Astrocyte (in vitro differentiated cells and primary cell): ENCODE measurements around the gene HEXB. TPM values are rescaled to one million over a fixed set of nuclear protein-coding genes. Genes with fewer than 3 reads are reported as not detected.
A peak's percentile ranks its signal among the peaks of the same experiment; 100 is the strongest.

Experiments used
- DNase-seq: peaks from one replicate; pipeline ENCODE4 v3.0.0-alpha.2; 2010; ENCODE audit warnings: low read depth
- FAIRE-seq: peaks from 2 replicates; lab custom pipeline; 2011; peaks lifted over from hg19 to GRCh38; lab: Jason Lieb, UNC
- H2AFZ ChIP-seq: 2 replicates; pipeline ENCODE4 v1.6.0; 2012; ENCODE audit warnings: low read depth, low read length, inconsistent platforms
- H3K27ac ChIP-seq: 2 replicates; pipeline ENCODE4 v1.5.1; 2011; ENCODE audit warnings: low read depth, low read length, inconsistent platforms
- H3K27me3 ChIP-seq: 2 replicates; pipeline ENCODE4 v1.6.0; 2011; ENCODE audit warnings: low read length, inconsistent platforms; ENCODE audit not compliant: insufficient read depth
- H3K36me3 ChIP-seq: 2 replicates; pipeline ENCODE4 v1.5.1; 2011; ENCODE audit warnings: low read length, inconsistent platforms; ENCODE audit not compliant: insufficient read depth
- H3K4me1 ChIP-seq: 2 replicates; pipeline ENCODE4 v1.5.1; 2011; ENCODE audit warnings: low read length, inconsistent platforms; ENCODE audit not compliant: insufficient read depth
- H3K4me2 ChIP-seq: 2 replicates; pipeline ENCODE4 v1.6.0; 2012; ENCODE audit warnings: low read length, inconsistent platforms
- H3K4me3 ChIP-seq: 2 replicates; pipeline ENCODE4 v1.5.1; 2011; ENCODE audit warnings: low read depth, mild to moderate bottlenecking, low read length, inconsistent platforms; ENCODE audit not compliant: insufficient read depth
- H3K79me2 ChIP-seq: 2 replicates; pipeline ENCODE4 v1.6.0; 2012; ENCODE audit warnings: mild to moderate bottlenecking, low read length, inconsistent platforms; ENCODE audit not compliant: insufficient read depth
- H3K9ac ChIP-seq: 2 replicates; pipeline ENCODE4 v1.6.0; 2012; ENCODE audit warnings: mild to moderate bottlenecking, low read length, inconsistent platforms
- H3K9me3 ChIP-seq: 2 replicates; pipeline ENCODE4 v1.5.1; 2012; ENCODE audit warnings: low read depth, mild to moderate bottlenecking, low read length, inconsistent platforms; ENCODE audit not compliant: insufficient read depth
- H4K20me1 ChIP-seq: 2 replicates; pipeline ENCODE4 v1.6.0; 2012; ENCODE audit warnings: low read length, inconsistent platforms; ENCODE audit not compliant: insufficient read depth
- H3K27ac Mint-ChIP-seq: one replicate; pipeline ENCODE4 v1.8.0; 2021; ENCODE audit warnings: mild to moderate bottlenecking, mixed read lengths; ENCODE audit not compliant: unreplicated experiment
- H3K27me3 Mint-ChIP-seq: one replicate; pipeline ENCODE4 v1.8.0; 2021; ENCODE audit warnings: low read depth, mixed read lengths; ENCODE audit not compliant: unreplicated experiment
- H3K36me3 Mint-ChIP-seq: one replicate; pipeline ENCODE4 v1.8.0; 2021; ENCODE audit warnings: low read depth, mixed read lengths; ENCODE audit not compliant: unreplicated experiment
- H3K4me1 Mint-ChIP-seq: one replicate; pipeline ENCODE4 v1.8.0; 2021; ENCODE audit warnings: low read depth, mixed read lengths; ENCODE audit not compliant: unreplicated experiment
- H3K4me3 Mint-ChIP-seq: one replicate; pipeline ENCODE4 v1.8.0; 2021; ENCODE audit warnings: mild to moderate bottlenecking, moderate library complexity, mixed read lengths; ENCODE audit not compliant: unreplicated experiment
- H3K9me3 Mint-ChIP-seq: one replicate; pipeline ENCODE4 v1.8.0; 2021; ENCODE audit warnings: mild to moderate bottlenecking, mixed read lengths; ENCODE audit not compliant: unreplicated experiment
- EZH2 ChIP-seq: IDR thresholded peaks from 2 replicates; pipeline ENCODE4 v1.6.1; 2012; ENCODE audit warnings: mild to moderate bottlenecking, low read length, inconsistent platforms; ENCODE audit not compliant: insufficient read depth
- total RNA-seq: library from RNA; stranded (reverse); gene quantifications from 2 replicates; pipeline ENCODE4 v1.2.1, GENCODE V29; 2021
- TF ChIP-seq, protein P1 (sequence below): IDR thresholded peaks from 2 replicates; pipeline ENCODE4 v1.5.1; 2011; ENCODE audit warnings: low read depth, mild to moderate bottlenecking, inconsistent platforms, low read length, moderate library complexity; ENCODE audit not compliant: insufficient read depth

The HEXB gene
- total RNA-seq, 1 donor from 2014 or later = 96.3 TPM

DNA sequence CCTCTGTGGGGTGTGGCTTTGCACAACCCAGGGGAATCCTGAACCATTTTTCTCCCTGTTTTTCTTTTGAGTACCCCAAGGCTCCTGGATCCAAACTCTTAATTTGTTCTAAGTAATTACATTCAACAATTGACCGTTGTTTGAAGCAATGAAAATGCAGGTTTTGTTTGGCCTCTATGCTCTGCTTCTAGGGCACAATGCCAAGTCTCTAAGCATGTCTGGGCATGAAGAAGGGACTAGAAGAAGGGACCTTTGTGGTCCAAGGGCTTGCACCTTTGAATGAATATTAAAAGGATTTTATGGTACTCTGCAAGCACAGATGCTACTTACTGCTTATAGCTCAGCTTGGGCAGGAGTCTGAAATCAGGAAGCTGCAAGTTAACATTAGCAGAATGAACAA, 37.9 kb upstream of the HEXB start:
- FAIRE-seq (no peak), DNase-seq (no peak)
- no peaks in the 10 kb centered on the region for H3K27me3 ChIP-seq
- no peak for TF ChIP-seq EZH2
- TF ChIP-seq, protein P1, sequence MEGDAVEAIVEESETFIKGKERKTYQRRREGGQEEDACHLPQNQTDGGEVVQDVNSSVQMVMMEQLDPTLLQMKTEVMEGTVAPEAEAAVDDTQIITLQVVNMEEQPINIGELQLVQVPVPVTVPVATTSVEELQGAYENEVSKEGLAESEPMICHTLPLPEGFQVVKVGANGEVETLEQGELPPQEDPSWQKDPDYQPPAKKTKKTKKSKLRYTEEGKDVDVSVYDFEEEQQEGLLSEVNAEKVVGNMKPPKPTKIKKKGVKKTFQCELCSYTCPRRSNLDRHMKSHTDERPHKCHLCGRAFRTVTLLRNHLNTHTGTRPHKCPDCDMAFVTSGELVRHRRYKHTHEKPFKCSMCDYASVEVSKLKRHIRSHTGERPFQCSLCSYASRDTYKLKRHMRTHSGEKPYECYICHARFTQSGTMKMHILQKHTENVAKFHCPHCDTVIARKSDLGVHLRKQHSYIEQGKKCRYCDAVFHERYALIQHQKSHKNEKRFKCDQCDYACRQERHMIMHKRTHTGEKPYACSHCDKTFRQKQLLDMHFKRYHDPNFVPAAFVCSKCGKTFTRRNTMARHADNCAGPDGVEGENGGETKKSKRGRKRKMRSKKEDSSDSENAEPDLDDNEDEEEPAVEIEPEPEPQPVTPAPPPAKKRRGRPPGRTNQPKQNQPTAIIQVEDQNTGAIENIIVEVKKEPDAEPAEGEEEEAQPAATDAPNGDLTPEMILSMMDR = no peak
- peak overlapping the region; percentile 64 for H3K27ac Mint-ChIP-seq
- no peaks in the 10 kb centered on the region for H4K20me1 ChIP-seq
- H3K79me2 ChIP-seq = no peaks in the 10 kb centered on the region
- peaks cover 43% of the 10 kb centered on the region for H3K4me1 Mint-ChIP-seq
- no peaks in the 10 kb centered on the region for H3K36me3 Mint-ChIP-seq
- no peak overlapping the region for H3K4me3 ChIP-seq
- H3K9me3 Mint-ChIP-seq = peaks cover 3% of the 10 kb centered on the region
- H3K36me3 ChIP-seq = no peaks in the 10 kb centered on the region
- no peak overlapping the region for H3K4me3 Mint-ChIP-seq
- peaks cover 2% of the 10 kb centered on the region for H3K9me3 ChIP-seq
- no peak overlapping the region for H3K9ac ChIP-seq
- no peak overlapping the region for H3K4me2 ChIP-seq
- no peak overlapping the region for H3K27ac ChIP-seq
- H3K27me3 Mint-ChIP-seq = no peaks in the 10 kb centered on the region
- H3K4me1 ChIP-seq = peaks cover 31% of the 10 kb centered on the region
- H2AFZ ChIP-seq = peak overlapping the region; percentile 37

GRCh38 chr5:74648835-74649293, 36.2 kb upstream of the HEXB start:
- H3K27ac ChIP-seq = no peak overlapping the region
- H3K9ac ChIP-seq = no peak overlapping the region
- H3K36me3 Mint-ChIP-seq = no peaks in the 10 kb centered on the region
- peaks cover 26% of the 10 kb centered on the region for H3K4me1 Mint-ChIP-seq
- peaks cover 2% of the 10 kb centered on the region for H3K9me3 ChIP-seq
- TF ChIP-seq EZH2 = no peak
- TF ChIP-seq, protein P1 = peak; percentile 89
- H3K4me3 ChIP-seq = no peak overlapping the region
- no peak overlapping the region for H3K27ac Mint-ChIP-seq
- no peaks in the 10 kb centered on the region for H3K27me3 Mint-ChIP-seq
- H3K79me2 ChIP-seq = no peaks in the 10 kb centered on the region
- FAIRE-seq (peak; percentile 77), DNase-seq (peak; percentile 56)
- H3K4me3 Mint-ChIP-seq = no peak overlapping the region
- peak overlapping the region; percentile 73 for H2AFZ ChIP-seq
- H3K4me2 ChIP-seq = peak overlapping the region; percentile 71
- H3K27me3 ChIP-seq = no peaks in the 10 kb centered on the region
- H4K20me1 ChIP-seq = no peaks in the 10 kb centered on the region
- H3K36me3 ChIP-seq = no peaks in the 10 kb centered on the region
- H3K4me1 ChIP-seq = peaks cover 13% of the 10 kb centered on the region
- peaks cover 3% of the 10 kb centered on the region for H3K9me3 Mint-ChIP-seq

DNA sequence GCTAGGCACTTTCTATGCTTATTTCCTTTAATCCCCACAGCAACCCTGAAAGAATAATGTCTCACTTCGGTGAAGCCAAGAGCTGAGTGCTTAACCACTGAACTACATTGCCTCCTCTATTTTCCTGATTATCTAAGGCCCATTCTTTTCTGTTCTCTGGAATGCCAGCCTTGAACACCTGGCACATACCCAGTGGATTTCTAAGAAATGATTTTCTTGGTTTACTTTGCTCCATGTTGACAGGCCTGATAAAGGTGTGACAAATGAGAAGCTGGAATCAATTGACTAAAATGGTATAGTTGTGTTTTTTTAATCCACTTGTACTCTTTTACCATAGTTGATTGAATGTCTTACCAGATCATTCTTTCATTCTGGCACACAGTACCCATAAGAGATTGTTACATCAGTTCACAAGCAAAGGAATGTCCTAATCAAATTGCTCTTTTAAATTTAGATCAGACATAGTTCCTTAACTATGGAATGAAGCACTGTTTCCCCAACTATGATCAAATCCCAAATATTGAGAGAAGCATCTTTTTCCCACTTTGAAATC, 35.5 kb upstream of the HEXB start:
- FAIRE-seq = peak; percentile 64
- H3K4me3 Mint-ChIP-seq = no peak overlapping the region
- H3K4me3 ChIP-seq = no peak overlapping the region
- peak overlapping the region; percentile 71 for H3K4me2 ChIP-seq
- no peaks in the 10 kb centered on the region for H3K9me3 ChIP-seq
- no peaks in the 10 kb centered on the region for H3K36me3 Mint-ChIP-seq
- no peak overlapping the region for H2AFZ ChIP-seq
- H3K9ac ChIP-seq = no peak overlapping the region
- no peak overlapping the region for H3K27ac ChIP-seq
- peaks cover 24% of the 10 kb centered on the region for H3K4me1 Mint-ChIP-seq
- peaks cover 3% of the 10 kb centered on the region for H3K9me3 Mint-ChIP-seq
- H3K27me3 Mint-ChIP-seq = no peaks in the 10 kb centered on the region
- no peaks in the 10 kb centered on the region for H3K27me3 ChIP-seq
- TF ChIP-seq, protein P1 = no peak
- TF ChIP-seq EZH2 = no peak
- no peaks in the 10 kb centered on the region for H3K36me3 ChIP-seq
- peaks cover 12% of the 10 kb centered on the region for H3K4me1 ChIP-seq
- DNase-seq = peak; percentile 64
- H3K27ac Mint-ChIP-seq = peak overlapping the region; percentile 43
- no peaks in the 10 kb centered on the region for H3K79me2 ChIP-seq
- no peaks in the 10 kb centered on the region for H4K20me1 ChIP-seq
